ENCODE data around the gene SLC35E3.
"Not testable (repeated sequence)": the region's sequence is repeated elsewhere in the genome, so short reads cannot be mapped to it uniquely, and the experiment has no call there.

SLC35E3 gene

DNA sequence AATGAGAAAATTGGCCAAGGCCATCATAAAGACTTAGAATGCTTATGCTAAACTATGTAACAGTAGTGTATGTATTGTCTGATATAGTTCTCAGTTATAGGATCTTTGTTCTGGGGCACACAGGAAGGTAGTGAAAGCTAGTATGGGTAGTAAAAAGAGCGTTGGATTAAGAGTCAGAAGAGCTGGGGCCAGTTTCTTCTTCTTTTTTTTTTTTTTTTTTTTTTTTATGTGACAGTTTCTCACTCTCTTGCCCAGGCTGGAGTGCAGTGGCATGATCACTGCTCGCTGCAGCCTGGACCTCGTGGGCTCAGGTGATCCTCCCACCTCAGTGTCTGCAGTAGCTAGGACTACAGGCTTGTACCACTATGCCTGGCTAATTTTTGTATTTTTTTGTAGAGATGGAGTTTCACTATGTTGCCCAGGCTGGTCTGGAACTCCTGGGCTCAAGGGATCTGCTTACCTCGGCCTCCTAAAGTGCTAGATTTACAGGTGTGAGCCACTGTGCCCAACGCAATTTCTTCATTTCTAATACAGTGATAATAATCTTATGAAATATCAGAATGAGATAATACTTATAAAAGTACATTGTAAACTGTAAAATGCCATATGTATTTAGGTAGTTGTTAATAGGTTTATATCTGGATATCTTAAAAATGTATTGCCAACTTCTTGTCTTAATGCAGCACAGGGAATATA is 69.4 kb downstream of the SLC35E3 start:
- no peak for DNase-seq

DNA sequence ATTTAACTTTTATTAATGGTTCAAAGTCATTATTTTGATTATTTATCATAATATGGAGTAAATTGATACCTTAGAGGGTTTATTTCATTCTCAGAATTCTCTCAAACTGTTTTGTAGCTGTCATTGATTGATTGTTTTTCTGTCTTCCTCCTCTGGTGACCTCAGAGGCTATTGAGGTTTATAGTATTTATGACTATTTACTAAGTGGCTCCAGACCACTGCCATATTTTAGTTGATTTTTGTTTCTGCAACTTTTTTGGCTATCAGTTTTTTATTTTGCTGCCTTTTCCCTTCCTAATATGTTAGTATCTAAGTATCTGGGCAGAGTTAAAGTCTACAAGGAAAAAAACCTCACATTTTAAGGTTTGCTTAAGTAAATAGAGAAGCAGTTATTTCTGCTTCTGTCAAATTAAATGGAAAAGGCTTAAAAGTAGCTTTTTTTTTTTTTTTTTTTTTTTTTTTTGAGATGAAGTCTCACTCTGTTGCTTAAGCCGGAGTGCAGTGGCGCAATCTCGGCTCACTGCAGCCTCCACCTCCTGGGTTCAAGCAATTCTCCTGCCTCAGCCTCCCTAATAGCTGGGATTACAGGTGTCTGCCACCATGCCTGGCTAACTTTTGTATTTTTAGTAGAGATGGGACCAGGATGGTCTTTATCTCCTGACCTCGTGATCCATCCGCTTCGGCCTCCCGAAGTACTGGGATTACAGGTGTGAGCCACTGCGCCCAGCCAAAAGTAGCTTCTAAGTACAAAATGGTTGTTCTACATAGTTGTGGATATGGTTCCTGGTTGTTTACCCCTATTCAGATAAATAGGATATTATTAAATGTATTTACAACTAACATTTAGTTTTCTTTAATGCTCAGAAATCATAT is 70.2 kb downstream of the SLC35E3 start:
- DNase-seq = no peak

DNA sequence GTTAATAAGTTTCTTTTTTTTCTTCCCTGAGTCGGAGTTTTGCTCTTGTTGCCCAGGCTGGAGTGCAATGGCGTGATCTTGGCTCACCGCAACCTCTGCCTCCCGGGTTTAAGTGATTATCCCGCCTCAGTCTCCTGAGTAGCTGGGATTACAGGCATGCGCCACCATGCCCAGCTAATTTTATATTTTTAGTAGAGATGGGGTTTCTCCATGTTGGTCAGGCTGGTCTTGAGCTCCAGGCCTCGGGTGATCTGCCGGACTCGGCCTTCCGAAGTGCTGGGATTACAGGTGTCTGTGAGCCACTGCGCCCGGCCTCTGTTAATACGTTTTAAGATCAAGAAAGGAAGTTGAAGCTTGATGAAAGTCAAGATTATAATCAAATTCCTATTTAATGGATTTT is 73.5 kb downstream of the SLC35E3 start:
- DNase-seq = not testable (repeated sequence)

DNA sequence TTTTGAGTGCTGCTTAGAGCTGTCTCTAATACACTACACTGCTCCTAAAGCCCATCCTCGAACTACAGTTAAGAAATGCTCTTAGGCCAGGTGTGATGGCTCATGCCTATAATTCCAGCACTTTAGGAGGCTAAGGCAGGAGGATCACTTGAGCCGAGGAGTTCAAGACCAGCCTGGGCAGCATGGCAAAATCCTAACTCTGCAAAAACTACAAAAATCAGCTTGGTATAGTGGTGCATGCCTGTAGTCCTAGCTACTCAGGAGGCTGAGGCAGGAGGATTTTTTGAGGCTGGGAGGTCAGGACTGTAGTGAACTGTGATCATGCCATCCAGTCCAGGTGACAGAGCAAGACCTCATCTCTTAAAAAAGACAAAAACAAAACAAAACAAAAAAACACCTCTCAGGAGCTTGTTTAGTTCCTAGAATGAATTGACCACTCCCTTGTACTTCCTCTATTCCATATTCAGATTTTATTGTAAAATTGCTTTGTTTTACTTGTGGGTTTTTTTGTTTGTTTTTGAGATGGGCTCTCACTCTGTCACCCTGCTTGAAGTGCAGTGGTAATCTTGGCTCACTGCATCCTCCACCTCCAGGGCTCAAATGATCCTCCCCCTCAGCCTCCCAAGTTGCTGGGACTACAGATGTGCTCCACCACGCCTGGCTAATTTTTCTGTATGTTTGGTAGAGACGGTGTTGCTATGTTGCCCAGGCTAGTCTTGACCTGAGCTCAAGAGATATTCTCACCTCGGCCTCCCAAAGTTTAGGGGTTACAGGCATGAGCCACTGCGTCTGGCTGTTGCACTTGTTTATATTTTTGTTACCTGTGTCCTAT is 75.6 kb downstream of the SLC35E3 start:
- DNase-seq = no peak

DNA sequence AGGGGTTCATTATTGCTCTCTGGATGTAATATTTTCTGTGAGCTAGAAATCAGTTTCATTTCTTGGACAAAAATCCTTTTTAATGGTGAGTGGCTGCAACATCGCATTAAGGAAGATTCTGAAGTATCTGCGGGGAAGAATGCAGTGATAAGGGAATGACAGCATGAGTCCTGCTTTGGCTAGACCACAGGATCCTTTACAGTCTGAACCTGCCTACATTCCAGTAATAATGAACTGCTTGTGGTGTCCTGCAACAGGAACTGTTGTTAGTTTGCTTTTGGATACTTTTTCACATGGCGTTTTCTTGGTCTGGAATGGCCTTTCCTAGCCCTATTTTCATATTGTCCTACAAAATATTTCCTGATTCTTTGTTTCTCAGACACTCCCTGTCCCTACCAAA is 77.7 kb downstream of the SLC35E3 start:
- no peak for DNase-seq

DNA sequence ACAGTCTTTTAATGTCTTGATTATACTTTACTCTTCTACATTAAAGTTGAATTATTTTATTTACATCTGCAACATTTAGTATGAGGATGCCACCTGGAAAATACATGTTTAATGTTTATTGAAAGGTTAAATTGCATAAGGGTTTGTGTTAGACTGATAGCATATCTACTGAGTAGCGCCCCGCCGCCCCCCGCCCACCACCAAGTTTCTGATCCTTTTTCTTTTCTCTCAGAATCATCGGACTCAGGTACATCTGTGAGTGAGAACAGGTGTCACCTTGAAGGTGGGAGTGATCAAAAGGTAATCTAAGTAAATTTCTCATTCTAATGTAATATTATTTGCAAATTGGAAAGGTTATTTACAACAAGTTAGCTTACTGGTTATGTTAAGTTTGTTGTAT is 78.2 kb downstream of the SLC35E3 start:
- DNase-seq = no peak

DNA sequence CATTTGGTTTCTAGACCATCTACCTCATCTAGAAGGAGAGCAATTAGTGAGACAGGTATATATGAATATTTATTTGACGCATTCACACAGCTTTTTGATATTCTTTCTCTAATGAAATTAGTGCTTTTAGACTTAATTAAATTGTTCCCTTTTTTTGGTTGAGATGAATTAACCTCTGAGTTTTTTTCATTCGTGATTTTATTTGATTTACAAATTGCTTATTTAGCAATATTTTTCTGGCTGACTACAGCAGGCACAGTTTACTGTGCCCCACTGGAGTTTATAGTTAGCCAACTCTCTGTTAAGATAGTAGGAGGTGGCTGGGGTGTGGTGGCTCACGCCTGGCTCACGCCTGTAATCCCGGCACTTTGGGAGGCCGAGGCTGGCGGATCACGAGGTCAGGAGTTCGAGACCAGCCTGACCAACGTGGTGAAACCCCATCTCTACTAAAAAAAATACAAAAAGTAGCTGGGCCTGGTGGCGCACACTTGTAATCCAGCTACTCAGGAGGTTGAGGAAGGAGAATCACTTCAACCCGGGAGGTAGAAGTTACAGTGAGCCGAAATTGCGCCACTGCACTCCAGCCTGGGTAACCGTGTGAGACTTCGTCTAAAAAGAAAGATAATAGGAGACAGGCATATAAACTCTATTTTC is 78.7 kb downstream of the SLC35E3 start:
- DNase-seq = no peak

DNA sequence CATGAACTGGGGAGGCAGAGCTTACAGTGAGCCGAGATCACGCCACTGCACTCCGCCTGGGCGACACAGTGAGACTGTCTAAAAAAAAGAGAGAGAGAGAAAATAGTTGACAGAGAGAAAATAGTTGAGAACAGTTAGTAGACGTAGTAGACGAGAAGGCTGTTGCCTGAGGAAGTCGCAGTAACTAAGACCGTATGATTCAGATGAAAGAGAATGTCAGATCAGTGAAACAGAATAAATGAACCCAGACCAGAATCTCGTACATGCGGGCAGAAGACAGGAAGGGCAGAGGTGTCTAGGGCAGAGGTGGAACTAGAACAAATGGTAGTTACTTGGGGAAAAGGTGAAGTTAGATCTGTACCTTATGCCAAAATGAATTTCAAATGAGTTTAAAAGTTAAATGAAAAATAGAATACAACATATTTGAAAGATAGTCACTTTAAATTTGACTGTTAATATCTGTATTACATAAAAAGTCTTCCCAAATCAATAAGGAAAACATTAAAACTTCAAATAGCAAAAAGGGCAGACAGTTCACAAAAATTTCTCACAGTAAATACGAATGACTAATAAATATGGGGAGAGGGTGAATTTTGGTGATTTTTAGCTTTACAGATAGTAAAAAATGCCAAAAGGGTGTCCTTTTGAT is 79.7 kb downstream of the SLC35E3 start:
- DNase-seq = no peak

DNA sequence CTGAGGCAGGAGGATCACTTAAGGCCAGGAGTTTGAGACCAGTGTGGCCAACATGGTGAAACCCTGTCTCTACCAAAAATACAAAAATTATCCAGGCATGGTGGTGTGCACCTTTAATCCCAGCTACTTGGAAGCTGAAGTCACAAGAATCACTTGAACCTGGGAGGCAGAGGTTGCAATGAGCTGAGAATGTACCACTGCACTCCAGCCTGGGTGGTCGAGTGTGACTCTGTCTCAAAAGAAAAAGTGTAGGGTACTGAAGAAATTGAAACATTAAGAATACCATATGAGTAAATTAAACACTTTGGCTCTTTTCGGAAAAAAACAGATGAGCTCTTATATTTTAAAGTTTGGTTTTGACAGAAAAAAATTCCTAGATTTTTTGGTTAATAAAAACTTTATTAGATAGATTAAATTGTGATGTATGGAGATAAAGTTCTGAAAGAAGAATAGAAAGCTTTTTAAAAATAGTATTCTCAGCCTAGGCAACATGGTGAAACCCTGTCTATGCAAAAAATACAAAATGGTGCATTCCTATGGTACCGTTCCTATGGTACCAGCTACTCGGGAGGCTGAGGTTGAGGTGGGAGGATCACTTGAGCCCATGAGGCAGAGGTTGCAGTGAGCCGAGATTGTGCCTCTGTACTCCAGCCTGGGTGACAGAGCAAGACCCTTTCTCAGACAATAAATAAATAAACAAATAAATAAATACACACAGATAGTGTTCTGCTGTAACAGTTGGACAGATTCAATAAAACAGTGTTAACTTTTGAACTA is 82.1 kb downstream of the SLC35E3 start:
- DNase-seq = no peak

DNA sequence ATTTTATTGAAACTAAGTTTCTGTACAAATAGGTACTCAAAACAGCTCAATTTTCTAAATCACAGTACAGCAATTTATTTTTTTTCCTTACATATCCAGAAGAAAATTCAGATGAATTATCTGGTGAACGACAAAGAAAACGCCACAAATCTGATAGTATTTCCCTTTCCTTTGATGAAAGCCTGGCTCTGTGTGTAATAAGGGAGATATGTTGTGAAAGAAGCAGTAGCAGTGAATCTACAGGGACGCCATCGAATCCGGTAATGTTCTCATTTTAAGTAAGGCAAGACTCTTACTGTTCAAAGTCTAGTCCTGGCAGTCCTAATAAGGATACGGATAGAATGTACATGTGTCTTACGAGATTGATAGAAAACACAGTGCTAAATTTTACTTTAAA is 82.7 kb downstream of the SLC35E3 start:
- DNase-seq = no peak
